GM23338 (cell line): Measurements from ENCODE around the gene RMDN3. TPM values are rescaled to one million over a fixed set of nuclear protein-coding genes. Genes with fewer than 3 reads are reported as not detected.

Experiments
- ATAC-seq: fragments of 200-7000 bp; cut with Tn5 transposase; 3 replicates; pipeline ENCODE4 v1.9.1; 2020
- DNase-seq: peaks from one replicate; pipeline ENCODE4 v3.0.0-alpha.2; 2015; ENCODE audit warnings: low spot score
- H2AFZ ChIP-seq: fragments of 200-600 bp; sonication (generic); 2 replicates; pipeline ENCODE4 v1.8.0; 2016; ENCODE audit warnings: antibody characterized with exemption, mild to moderate bottlenecking, moderate library complexity
- H3F3A ChIP-seq: fragments of 200-600 bp; sonication (generic); replicated peaks from 2 replicates; pipeline ENCODE4 v1.8.0; 2017; ENCODE audit warnings: antibody characterized with exemption, mixed run types, low read depth
- H3K27ac ChIP-seq: fragments of 200-600 bp; sonication (generic); 2 replicates; pipeline ENCODE4 v1.6.1; 2016; ENCODE audit warnings: low read depth
- H3K27me3 ChIP-seq: fragments of 200-600 bp; sonication (generic); 2 replicates; pipeline ENCODE4 v1.8.0; 2016; ENCODE audit warnings: mild to moderate bottlenecking, mixed run types, moderate library complexity; ENCODE audit not compliant: insufficient read depth
- H3K36me3 ChIP-seq: fragments of 200-600 bp; sonication (generic); 2 replicates; pipeline ENCODE4 v1.8.0; 2016; ENCODE audit warnings: mild to moderate bottlenecking; ENCODE audit not compliant: insufficient read depth
- H3K4me1 ChIP-seq: fragments of 200-600 bp; sonication (generic); 2 replicates; pipeline ENCODE4 v1.8.0; 2016; ENCODE audit warnings: mild to moderate bottlenecking, moderate library complexity; ENCODE audit not compliant: insufficient read depth
- H3K4me2 ChIP-seq: fragments of 200-600 bp; sonication (generic); 2 replicates; pipeline ENCODE4 v1.7.1; 2017; ENCODE audit warnings: mixed run types
- H3K4me3 ChIP-seq: fragments of 200-600 bp; sonication (generic); 2 replicates; pipeline ENCODE4 v1.6.1; 2016; ENCODE audit warnings: mixed run types
- H3K79me2 ChIP-seq: fragments of 200-600 bp; sonication (generic); replicated peaks from 2 replicates; pipeline ENCODE4 v1.8.0; 2017; ENCODE audit warnings: mild to moderate bottlenecking; ENCODE audit not compliant: insufficient read depth
- H3K9me2 ChIP-seq: fragments of 200-600 bp; sonication (generic); 2 replicates; pipeline ENCODE4 v1.8.0; 2017; ENCODE audit not compliant: insufficient read depth
- H4K20me1 ChIP-seq: fragments of 200-600 bp; sonication (generic); replicated peaks from 2 replicates; pipeline ENCODE4 v1.8.0; 2017; ENCODE audit warnings: mild to moderate bottlenecking; ENCODE audit not compliant: insufficient read depth
- H3K27ac Mint-ChIP-seq: 2 replicates; pipeline ENCODE4 v1.8.0; 2020; ENCODE audit warnings: inconsistent platforms, mild to moderate bottlenecking, moderate library complexity, mixed read lengths
- H3K27me3 Mint-ChIP-seq: 3 replicates; pipeline ENCODE4 v1.8.0; 2022; ENCODE audit warnings: low read depth, mild to moderate bottlenecking, moderate library complexity, mixed read lengths, inconsistent platforms; ENCODE audit not compliant: insufficient read depth, poor library complexity
- H3K36me3 Mint-ChIP-seq: 3 replicates; pipeline ENCODE4 v1.8.0; 2021; ENCODE audit warnings: low read depth, mild to moderate bottlenecking, inconsistent platforms, moderate library complexity, mixed read lengths
- H3K4me1 Mint-ChIP-seq: 3 replicates; pipeline ENCODE4 v1.8.0; 2020; ENCODE audit warnings: mild to moderate bottlenecking, inconsistent platforms, mixed read lengths
- H3K4me3 Mint-ChIP-seq: 3 replicates; pipeline ENCODE4 v1.8.0; 2021; ENCODE audit warnings: moderate library complexity, mild to moderate bottlenecking, inconsistent platforms, mixed read lengths
- H3K9me3 Mint-ChIP-seq: 3 replicates; pipeline ENCODE4 v1.8.0; 2020; ENCODE audit warnings: moderate library complexity, mild to moderate bottlenecking, inconsistent platforms, mixed read lengths
- CTCF ChIP-seq, 2 experiments: fragments of 200-600 bp in 1 of 2; sonication (generic) in 1 of 2; conservative IDR thresholded peaks; 2 replicates each; pipeline versions ENCODE4 v1.5.1 to v1.6.1; 2016 to 2017; ENCODE audit warnings: antibody characterized with exemption in 2 of 2, low read depth in 2 of 2, mild to moderate bottlenecking in 2 of 2, moderate library complexity in 1 of 2
- ETS1 ChIP-seq: IDR thresholded peaks from 2 replicates; pipeline ENCODE4 v1.6.1; 2016; ENCODE audit warnings: antibody characterized with exemption
- EZH2 ChIP-seq: fragments of 200-600 bp; sonication (generic); IDR thresholded peaks from one replicate; pipeline ENCODE4 v1.8.0; 2017; ENCODE audit warnings: antibody characterized with exemption, mild to moderate bottlenecking, low read depth; ENCODE audit not compliant: unreplicated experiment
- EZH2phosphoT487 ChIP-seq: fragments of 200-600 bp; sonication (generic); IDR thresholded peaks from one replicate; pipeline ENCODE4 v1.8.1; 2018; ENCODE audit warnings: antibody characterized with exemption; ENCODE audit not compliant: unreplicated experiment
- JUNB ChIP-seq: IDR thresholded peaks from one replicate; pipeline ENCODE4 v1.6.1; 2016; ENCODE audit warnings: antibody characterized with exemption; ENCODE audit not compliant: unreplicated experiment
- NANOG ChIP-seq: IDR thresholded peaks from 2 replicates; pipeline ENCODE4 v1.6.1; 2016; ENCODE audit warnings: antibody characterized with exemption, borderline replicate concordance
- POLR2AphosphoS5 ChIP-seq: IDR thresholded peaks from 2 replicates; pipeline ENCODE4 v1.6.1; 2016; ENCODE audit warnings: antibody characterized with exemption, low read depth
- ZNF114 ChIP-seq: fragments of 250-450 bp; sonication (Bioruptor Pico); IDR thresholded peaks from 2 replicates; pipeline ENCODE4 v1.5.0; 2020; ENCODE audit warnings: mild to moderate bottlenecking, moderate library complexity
- ZNF331 ChIP-seq: fragments of 250-450 bp; sonication (Bioruptor Pico); IDR thresholded peaks from 2 replicates; pipeline ENCODE4 v1.5.0; 2020; ENCODE audit warnings: low read depth, mild to moderate bottlenecking, moderate library complexity
- ZNF462 ChIP-seq: fragments of 250-450 bp; sonication (Bioruptor Pico); IDR thresholded peaks from 2 replicates; pipeline ENCODE4 v1.5.0; 2020; ENCODE audit warnings: mild to moderate bottlenecking, moderate library complexity
- polyA plus RNA-seq: library from polyadenylated mRNA; unstranded; fragments of >200 nt; fragmentation: Nextera tagmentation; extraction: Ambion mirVana; gene quantifications from 2 replicates; pipeline ENCODE4 v1.2.1, GENCODE V29; 2016
- total RNA-seq: library from RNA; depleted of rRNA; stranded (reverse); fragments of >200 nt; shearing (Covaris generic); gene quantifications from 2 replicates; pipeline ENCODE4 v1.2.3, GENCODE V29; 2014

Gene RMDN3
- total and polyA plus RNA-seq, 2 experiments from 2014 or later = 15.6 to 17.0 TPM

GRCh38 chr15:40775007-40775406 is 20.0 kb upstream of the RMDN3 start (continued):
- no peak for TF ChIP-seq EZH2phosphoT487
- TF ChIP-seq JUNB = no peak
- no peak for TF ChIP-seq ETS1

GRCh38 chr15:40773902-40774301 is 18.8 kb upstream of the RMDN3 start:
- no peak for TF ChIP-seq ZNF114 (CRISPR knock-in tag)
- TF ChIP-seq EZH2 = no peak
- no peak for TF ChIP-seq EZH2phosphoT487
- no peak for TF ChIP-seq POLR2AphosphoS5
- no peak for TF ChIP-seq ZNF462
- no peak for TF ChIP-seq ZNF331
- TF ChIP-seq CTCF (conservative IDR thresholded peaks at IDR 0.05; ENCODE audit: low read depth in 2 of 2) = no peak
- TF ChIP-seq NANOG = no peak
- H3K27me3 Mint-ChIP-seq = peaks cover 15% of the 10 kb centered on the region
- Histone ChIP-seq H3K9me2 (no peaks in the 10 kb centered on the region), H3K4me1 (no peaks in the 10 kb centered on the region), H3K79me2 (no peaks in the 10 kb centered on the region), H3F3A (no peaks in the 10 kb centered on the region), H3K27ac (no peak overlapping the region), H3K4me2 (no peak overlapping the region), H3K4me3 (no peak overlapping the region), H3K36me3 (peaks cover 1% of the 10 kb centered on the region), H3K27me3 (no peaks in the 10 kb centered on the region), H4K20me1 (no peaks in the 10 kb centered on the region), H2AFZ (no peak overlapping the region)
- DNase-seq (no peak), ATAC-seq (no peak)
- no peak overlapping the region for H3K4me3 Mint-ChIP-seq
- H3K27ac Mint-ChIP-seq = no peak overlapping the region
- H3K9me3 Mint-ChIP-seq = no peaks in the 10 kb centered on the region
- peaks cover 9% of the 10 kb centered on the region; the same call in 2 of the 3 replicates for H3K4me1 Mint-ChIP-seq
- peaks cover 28% of the 10 kb centered on the region for H3K36me3 Mint-ChIP-seq
